HUES64 (cell line): Measurements from ENCODE around the gene ZNF490.
A peak's percentile ranks its signal among the peaks of the same experiment; 100 is the strongest.
"Not testable (repeated sequence)": the region's sequence is repeated elsewhere in the genome, so short reads cannot be mapped to it uniquely, and the experiment has no call there.

ENCODE experiments used
- H3K27ac ChIP-seq: 2 replicates; pipeline ENCODE4 v1.7.0; 2013; ENCODE audit warnings: low read depth, low read length, inconsistent platforms
- H3K27me3 ChIP-seq: 2 replicates; pipeline ENCODE4 v1.6.1; 2013; ENCODE audit warnings: mild to moderate bottlenecking, low read length; ENCODE audit not compliant: insufficient read depth
- H3K36me3 ChIP-seq: 2 replicates; pipeline ENCODE4 v1.6.1; 2013; ENCODE audit warnings: mild to moderate bottlenecking, low read length; ENCODE audit not compliant: insufficient read depth
- H3K4me1 ChIP-seq: 2 replicates; pipeline ENCODE4 v1.6.1; 2013; ENCODE audit warnings: mild to moderate bottlenecking, low read length, moderate library complexity; ENCODE audit not compliant: insufficient read depth
- H3K4me3 ChIP-seq: 2 replicates; pipeline ENCODE4 v1.5.1; 2013; ENCODE audit warnings: mild to moderate bottlenecking, low read length, moderate library complexity
- H3K9ac ChIP-seq: 2 replicates; pipeline ENCODE4 v1.6.1; 2013; ENCODE audit warnings: mild to moderate bottlenecking, low read depth, low read length
- H3K9me3 ChIP-seq: 2 replicates; pipeline ENCODE4 v1.6.1; 2013; ENCODE audit warnings: low read depth, low read length; ENCODE audit not compliant: insufficient read depth
- WGBS: fragments of 150-250, 120-280 bp; methylation state at CpG from one replicate; pipeline ENCODE4 v1.1.7; 2013; ENCODE audit warnings: missing lambda C conversion rate; 5-methylcytosine and 5-hydroxymethylcytosine counted together

Gene ZNF490

DNA sequence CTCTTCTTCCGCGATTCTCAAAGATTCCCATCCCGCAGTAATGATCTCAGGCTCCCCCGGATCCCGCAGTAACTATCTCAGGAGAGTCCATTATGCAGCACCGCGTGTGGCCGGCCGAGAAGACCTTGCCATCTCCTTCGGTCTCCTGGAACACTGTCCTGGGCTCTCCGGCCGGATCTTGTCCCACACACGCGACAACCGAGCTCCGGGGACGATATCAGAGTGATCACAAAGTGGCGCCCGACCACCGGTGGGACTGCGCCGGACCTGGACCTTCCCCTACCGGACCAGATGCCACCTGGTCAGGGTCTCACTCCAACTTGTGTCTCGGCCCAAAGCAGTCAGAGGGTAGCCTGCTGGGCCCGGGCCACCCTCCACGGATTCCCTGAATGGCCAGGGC is 31.9 kb upstream of the ZNF490 start:
- no peak overlapping the region for H3K9ac ChIP-seq
- H3K4me1 ChIP-seq = no peaks in the 10 kb centered on the region
- no peaks in the 10 kb centered on the region for H3K27me3 ChIP-seq
- no peak overlapping the region for H3K4me3 ChIP-seq
- H3K9me3 ChIP-seq = no peaks in the 10 kb centered on the region
- no peak overlapping the region for H3K27ac ChIP-seq
- H3K36me3 ChIP-seq = no peaks in the 10 kb centered on the region
- WGBS = 94% methylated on average over 26 of the region's 26 CpGs

DNA sequence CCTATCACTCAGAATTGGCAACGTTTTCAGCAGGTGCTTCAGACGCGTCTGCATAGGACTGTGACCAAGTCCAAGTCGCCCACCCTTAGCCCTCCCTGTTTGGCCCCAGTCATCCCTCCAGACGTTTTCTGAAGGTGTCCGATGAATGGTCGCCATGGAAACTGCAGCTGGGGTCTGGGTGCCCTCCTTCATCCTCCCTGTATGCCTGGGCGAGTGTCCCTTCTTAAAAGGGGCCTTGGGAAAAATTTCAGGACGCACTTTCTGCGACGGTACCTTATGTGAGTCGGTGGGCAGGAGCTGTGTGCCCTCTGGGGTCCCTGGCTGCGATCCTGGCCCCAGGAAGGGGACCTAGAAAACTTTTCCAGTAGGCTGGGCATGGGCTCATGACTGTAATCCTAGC is 30.8 kb upstream of the ZNF490 start:
- H3K4me3 ChIP-seq = no peak overlapping the region
- WGBS = 87% methylated on average over 13 of the region's 13 CpGs
- H3K27ac ChIP-seq = no peak overlapping the region
- H3K9ac ChIP-seq = no peak overlapping the region
- H3K9me3 ChIP-seq = no peaks in the 10 kb centered on the region
- H3K36me3 ChIP-seq = no peaks in the 10 kb centered on the region
- H3K27me3 ChIP-seq = no peaks in the 10 kb centered on the region
- H3K4me1 ChIP-seq = no peaks in the 10 kb centered on the region

DNA sequence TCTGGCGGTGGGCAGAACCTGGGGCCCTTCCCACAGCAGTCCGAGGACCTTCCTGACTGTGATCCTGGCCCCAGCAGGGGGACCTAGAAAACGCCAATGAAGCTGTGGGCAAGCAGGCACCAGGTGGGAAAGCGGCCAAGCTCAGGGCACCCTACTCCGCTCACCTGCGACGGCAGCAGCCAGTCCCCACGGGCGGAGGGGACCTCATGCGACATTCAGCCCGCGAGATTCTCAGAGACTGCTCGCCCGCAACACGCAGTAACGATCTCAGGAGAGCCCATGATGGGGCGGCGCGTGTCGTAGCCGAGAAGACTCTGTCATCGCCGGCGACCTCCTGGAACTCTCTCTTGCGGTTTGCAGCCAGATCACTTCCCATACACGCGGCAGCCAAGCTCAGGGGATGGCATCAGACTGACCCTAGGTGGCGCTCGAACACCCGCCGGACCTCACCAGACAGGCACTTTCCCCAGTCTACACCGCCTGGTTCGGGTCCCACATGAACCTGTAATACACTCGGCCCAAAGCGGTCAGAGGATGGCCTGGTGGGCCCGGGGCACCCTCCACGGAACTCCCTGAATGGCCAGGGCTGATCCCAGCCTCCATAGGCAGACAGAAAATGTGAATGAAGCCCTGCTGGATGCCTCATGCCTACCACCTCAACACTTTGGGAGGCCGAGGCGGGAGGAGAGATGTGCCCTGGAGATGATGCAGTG is 29.4 kb upstream of the ZNF490 start:
- Histone ChIP-seq H3K36me3 (no peaks in the 10 kb centered on the region), H3K9me3 (no peaks in the 10 kb centered on the region), H3K9ac (peak overlapping the region; percentile 33; the same call in 1 of the 2 replicates), H3K27ac (no peak overlapping the region), H3K4me1 (no peaks in the 10 kb centered on the region), H3K4me3 (peak overlapping the region; percentile 44), H3K27me3 (no peaks in the 10 kb centered on the region)
- WGBS = 21% methylated on average over 39 of the region's 39 CpGs

DNA sequence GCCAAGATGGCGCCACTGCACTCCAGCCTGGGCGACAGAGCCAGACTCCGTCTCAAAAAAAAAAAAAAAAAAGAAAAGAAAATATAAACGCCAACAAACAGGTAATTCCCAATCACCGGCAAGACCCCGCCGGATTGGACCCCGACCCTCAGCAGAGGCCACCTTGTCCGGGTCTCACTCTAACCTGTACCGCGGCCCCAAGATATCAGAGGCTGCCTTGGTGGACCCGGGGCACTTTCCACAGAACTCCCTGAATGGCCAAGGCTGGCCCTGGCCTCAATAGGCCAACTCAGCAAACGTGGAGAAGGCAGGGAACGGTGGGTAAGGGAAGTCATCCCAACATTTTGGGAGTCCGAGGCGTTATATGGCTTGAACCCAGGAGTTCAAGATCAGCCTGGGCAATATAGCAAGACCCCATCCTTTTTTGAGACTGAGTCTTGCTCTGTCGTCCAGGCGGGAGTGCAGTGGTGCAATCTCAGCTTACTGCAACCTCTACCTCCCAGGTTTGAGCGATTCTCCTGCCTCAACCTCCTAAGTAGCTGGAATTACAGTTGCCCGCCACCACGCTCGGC is 28.1 kb upstream of the ZNF490 start:
- H3K27me3 ChIP-seq = no peaks in the 10 kb centered on the region
- no peaks in the 10 kb centered on the region for H3K4me1 ChIP-seq
- no peaks in the 10 kb centered on the region for H3K9me3 ChIP-seq
- H3K36me3 ChIP-seq = no peaks in the 10 kb centered on the region
- no peak overlapping the region for H3K9ac ChIP-seq
- H3K4me3 ChIP-seq = no peak overlapping the region
- H3K27ac ChIP-seq = no peak overlapping the region
- WGBS = 96% methylated on average over 20 of the region's 22 CpGs

DNA sequence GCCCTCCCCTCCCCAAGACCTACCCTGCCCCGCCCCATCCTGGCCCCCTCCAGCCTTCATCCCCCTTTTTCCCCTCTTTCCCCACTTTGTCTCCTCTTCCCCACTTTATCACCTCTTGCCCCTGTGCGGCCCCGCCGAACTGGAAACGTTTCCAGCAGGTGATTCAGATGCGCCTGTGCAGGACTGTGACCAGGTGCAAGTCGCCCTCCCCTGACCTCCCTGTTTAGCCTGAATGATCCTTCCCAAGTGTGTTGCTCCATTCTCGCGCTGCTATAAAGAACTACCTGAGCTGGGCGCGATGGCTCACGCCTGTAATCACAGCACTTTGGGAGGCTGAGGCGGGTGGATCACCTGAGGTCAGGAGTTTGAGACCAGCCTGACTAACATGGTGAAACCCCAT is 26.0 kb upstream of the ZNF490 start:
- Histone ChIP-seq H3K9me3 (no peaks in the 10 kb centered on the region), H3K27me3 (no peaks in the 10 kb centered on the region), H3K9ac (no peak overlapping the region), H3K27ac (no peak overlapping the region), H3K4me3 (no peak overlapping the region), H3K36me3 (no peaks in the 10 kb centered on the region), H3K4me1 (no peaks in the 10 kb centered on the region)
- 95% methylated on average over 13 of the region's 13 CpGs for WGBS

DNA sequence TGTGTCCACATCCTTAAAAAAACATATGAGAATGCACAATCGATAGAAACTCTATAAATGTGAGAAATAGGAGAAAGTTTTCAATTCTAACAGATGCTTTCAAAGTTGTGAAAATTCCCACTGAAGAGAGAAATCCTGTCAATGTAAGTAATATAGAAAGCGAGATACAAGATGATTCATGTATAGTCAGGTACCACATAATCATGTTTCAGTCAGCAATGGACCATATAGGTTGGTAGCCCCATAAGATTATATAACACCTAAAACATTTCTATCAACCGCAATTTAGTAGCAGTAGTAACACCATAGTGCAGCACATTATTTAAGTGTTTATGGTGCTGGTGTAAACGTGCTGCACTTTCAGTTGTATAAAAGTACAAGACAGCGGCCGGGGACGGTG is 18.6 kb upstream of the ZNF490 start:
- Histone ChIP-seq H3K4me3 (no peak overlapping the region), H3K27me3 (no peaks in the 10 kb centered on the region), H3K9me3 (peaks cover 47% of the 10 kb centered on the region), H3K27ac (no peak overlapping the region; the same call in 1 of the 2 replicates), H3K36me3 (peaks cover 68% of the 10 kb centered on the region), H3K4me1 (no peaks in the 10 kb centered on the region), H3K9ac (no peak overlapping the region)
- 98% methylated on average over 6 of the region's 7 CpGs for WGBS

DNA sequence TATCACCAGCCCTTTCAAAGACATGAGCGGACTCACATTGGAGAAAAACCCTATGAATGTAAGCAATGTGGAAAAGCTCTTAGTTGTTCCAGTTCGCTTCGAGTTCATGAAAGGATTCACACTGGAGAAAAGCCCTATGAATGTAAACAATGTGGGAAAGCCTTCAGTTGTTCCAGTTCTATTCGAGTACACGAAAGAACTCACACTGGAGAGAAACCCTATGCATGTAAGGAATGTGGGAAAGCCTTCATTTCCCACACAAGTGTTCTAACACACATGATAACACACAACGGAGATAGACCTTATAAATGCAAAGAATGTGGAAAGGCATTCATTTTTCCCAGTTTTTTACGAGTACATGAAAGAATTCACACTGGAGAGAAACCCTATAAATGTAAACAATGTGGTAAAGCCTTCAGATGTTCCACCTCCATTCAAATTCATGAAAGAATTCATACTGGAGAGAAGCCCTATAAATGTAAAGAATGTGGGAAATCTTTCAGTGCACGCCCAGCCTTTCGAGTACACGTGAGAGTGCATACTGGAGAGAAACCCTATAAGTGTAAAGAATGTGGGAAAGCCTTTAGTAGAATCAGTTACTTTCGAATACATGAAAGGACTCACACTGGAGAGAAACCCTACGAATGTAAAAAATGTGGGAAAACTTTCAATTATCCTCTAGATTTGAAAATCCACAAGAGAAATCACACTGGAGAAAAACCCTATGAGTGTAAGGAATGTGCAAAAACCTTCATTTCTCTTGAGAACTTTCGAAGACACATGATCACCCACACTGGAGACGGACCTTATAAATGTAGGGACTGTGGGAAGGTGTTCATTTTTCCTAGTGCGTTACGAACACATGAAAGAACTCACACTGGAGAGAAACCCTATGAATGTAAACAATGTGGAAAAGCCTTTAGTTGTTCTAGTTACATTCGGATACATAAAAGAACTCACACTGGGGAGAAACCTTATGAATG is 17.7 kb upstream of the ZNF490 start:
- H3K9me3 ChIP-seq = peaks cover 47% of the 10 kb centered on the region
- 97% methylated on average over 16 of the region's 17 CpGs for WGBS
- H3K27ac ChIP-seq = no peak overlapping the region; the same call in 1 of the 2 replicates
- no peak overlapping the region for H3K9ac ChIP-seq
- H3K27me3 ChIP-seq = no peaks in the 10 kb centered on the region
- H3K36me3 ChIP-seq = peaks cover 76% of the 10 kb centered on the region
- H3K4me1 ChIP-seq = no peaks in the 10 kb centered on the region
- H3K4me3 ChIP-seq = no peak overlapping the region

DNA sequence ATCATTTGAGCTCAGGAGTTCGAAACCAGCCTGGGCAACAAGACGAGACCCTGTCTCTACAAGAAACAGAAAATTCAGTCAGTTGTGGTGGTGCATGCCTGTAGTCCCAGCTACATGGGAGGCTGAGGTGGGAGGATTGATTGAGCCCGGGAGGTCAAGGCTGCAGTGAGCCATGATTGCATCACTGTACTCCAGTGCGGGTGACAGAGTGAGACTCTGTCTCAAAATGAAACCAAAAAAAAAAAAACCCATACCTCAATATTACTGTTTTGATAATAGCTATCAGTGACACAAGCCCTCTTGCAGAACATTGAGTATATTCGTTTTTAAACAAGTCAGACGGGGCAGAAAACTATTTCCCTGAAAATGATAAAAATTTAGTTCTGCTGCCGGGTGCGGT is 16.3 kb upstream of the ZNF490 start:
- WGBS = 96% methylated on average over 8 of the region's 8 CpGs
- Histone ChIP-seq H3K27me3 (no peaks in the 10 kb centered on the region), H3K27ac (no peak overlapping the region), H3K36me3 (peaks cover 76% of the 10 kb centered on the region), H3K4me3 (no peak overlapping the region), H3K9me3 (peaks cover 47% of the 10 kb centered on the region), H3K9ac (no peak overlapping the region), H3K4me1 (no peaks in the 10 kb centered on the region)

DNA sequence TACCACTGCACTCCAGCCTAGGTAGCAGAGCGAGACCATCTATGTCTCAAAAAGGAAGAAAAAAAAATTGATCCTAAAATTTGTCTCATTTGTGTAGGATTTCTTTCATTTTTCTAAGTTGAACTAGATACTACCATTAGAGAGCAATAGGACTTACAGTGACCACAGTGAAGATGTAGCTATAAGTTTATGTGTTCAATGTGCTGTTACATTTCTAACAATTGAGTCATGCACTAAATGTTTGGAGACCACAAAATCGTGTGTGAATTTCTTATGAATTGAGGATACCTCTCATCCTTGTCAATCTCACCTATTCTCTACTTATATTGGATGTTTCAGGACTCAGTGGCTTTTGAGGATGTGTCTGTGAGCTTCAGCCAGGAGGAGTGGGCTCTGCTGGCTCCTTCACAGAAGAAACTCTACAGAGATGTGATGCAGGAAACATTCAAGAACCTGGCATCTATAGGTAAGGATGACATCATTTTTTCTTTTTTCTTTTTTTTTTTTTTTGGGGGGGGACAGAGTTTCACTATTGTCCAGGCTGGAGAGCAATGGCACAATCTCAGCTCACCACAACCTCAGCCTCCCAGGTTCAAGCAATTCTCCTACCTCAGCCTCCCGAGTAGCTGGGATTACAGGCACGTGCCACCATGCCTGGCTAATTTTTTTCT is 12.9 kb upstream of the ZNF490 start:
- no peak overlapping the region for H3K9ac ChIP-seq
- H3K36me3 ChIP-seq = peaks cover 50% of the 10 kb centered on the region
- H3K27me3 ChIP-seq = no peaks in the 10 kb centered on the region
- H3K4me1 ChIP-seq = peaks cover 6% of the 10 kb centered on the region
- WGBS = 93% methylated on average over 3 of the region's 4 CpGs
- H3K9me3 ChIP-seq = peaks cover 29% of the 10 kb centered on the region
- H3K4me3 ChIP-seq = no peak overlapping the region
- no peak overlapping the region for H3K27ac ChIP-seq

DNA sequence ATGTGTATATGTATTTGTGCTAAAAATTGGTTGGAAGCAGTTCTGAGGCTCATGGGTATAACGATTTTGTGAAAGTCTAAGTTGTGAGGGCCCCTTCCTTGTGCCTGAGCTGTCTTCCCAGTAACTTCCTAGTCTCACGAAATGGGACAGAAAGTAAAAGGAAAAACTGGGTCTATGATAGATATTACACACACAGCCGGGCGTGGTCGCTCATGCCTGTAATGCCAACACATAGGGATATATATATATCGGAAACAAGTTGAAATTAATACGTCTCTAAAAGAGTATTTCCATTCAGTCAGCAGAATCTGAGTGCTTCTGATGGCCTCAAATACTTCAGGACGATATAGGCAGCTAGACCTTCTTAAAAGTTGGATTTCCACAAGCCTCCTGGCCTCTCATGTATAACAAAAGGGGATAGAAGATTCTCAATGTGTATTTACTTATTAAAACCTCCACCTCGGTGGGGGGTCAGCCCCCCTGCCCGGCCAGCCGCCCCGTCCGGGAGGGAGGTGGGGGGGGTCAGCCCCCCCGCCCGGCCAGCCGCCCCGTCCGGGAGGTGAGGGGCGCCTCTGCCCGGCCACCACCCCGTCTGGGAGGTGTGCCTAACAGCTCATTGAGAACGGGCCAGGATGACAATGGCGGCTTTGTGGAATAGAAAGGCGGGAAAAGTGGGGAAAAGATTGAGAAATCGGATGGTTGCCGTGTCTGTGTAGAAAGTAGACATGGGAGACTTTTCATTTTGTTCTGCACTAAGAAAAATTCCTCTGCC is 10.8 kb upstream of the ZNF490 start:
- Histone ChIP-seq H3K9ac (peak overlapping the region; percentile 41; the same call in 1 of the 2 replicates), H3K9me3 (peaks cover 10% of the 10 kb centered on the region; the same call in 1 of the 2 replicates), H3K36me3 (peaks cover 39% of the 10 kb centered on the region), H3K4me3 (peak overlapping the region; percentile 28), H3K27ac (peak overlapping the region; percentile 72)
- not testable (repeated sequence) for H3K27me3 ChIP-seq, H3K4me1 ChIP-seq
- WGBS = 54% methylated on average over 24 of the region's 26 CpGs
